Putamen (tissue), 1 donor: ENCODE measurements around the gene JMJD8.
"Not testable (repeated sequence)": the region's sequence is repeated elsewhere in the genome, so short reads cannot be mapped to it uniquely, and the experiment has no call there.

Experiments used
- DNase-seq: peaks from one replicate; pipeline ENCODE4 v3.0.0-alpha.2; 2016; ENCODE audit warnings: low spot score

Gene JMJD8

DNA sequence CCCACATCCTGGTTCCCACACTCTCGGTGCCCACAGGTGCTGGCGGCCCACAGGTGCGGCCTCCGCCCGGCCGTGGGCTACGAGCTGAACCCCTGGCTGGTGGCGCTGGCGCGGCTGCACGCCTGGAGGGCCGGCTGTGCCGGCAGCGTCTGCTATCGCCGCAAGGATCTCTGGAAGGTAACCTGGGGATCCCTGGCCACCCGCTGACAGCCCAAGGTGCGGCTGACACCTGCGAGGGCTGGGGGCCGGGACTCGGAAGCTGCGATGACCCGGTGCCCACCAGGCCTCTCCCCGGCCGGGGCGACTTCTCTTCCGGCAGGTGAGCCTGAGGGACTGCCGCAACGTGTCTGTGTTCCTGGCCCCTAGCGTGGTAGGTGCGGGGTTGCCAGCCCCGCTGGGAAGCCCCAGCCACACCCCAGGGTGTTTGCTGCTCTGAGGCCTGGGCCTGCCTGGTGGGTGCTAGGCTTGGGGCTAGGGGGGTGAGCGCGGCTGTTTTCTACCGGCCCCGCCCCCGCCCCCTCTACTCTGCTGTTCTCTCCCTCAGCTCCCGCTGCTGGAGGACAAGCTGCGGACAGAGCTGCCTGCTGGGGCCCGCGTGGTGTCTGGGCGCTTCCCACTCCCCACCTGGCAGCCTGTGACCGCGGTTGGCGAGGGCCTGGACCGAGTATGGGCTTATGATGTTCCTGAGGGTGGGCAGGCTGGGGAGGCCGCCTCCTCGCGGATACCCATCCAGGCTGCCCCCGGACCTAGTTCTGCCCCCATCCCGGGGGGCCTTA, 37.8 kb upstream of the JMJD8 start:
- DNase-seq = no peak

DNA sequence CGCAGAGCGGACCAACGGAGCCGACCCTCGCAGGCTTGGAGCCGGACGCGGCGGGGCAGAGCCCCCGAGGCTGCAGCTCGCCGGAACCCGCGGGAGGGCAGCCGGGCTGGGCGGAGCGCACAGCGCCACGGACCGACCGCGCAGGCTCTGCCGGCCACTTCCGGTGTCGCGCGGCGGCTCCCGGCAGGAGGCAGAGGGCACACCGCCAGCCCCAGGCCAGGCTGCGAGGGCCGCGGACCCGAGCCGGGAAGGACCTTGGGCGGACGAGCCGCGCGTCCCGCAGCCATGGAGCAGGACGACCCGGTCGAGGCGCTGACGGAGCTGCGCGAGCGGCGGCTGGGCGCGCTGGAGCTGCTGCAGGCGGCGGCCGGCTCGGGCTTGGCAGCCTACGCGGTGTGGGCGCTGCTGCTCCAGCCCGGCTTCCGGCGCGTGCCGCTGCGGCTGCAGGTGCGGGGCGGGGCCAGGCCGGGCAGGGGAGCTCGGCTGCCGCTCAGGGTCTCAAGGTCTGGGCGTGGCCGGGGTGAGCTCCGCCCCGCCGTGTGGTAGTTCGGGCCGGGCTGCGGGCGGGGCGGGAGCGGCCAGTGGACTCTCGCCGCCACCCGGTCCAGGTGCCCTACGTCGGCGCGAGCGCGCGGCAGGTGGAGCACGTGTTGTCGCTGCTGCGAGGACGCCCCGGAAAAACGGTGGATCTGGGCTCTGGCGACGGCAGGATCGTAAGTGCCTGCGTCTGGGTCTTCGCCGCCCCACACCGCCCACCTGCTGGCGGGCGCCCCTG, 37.0 kb upstream of the JMJD8 start, which contains the start of gene ANTKMT:
Gene ANTKMT, plus strand, starts transcription at position 157 of the 775 bp plus-strand sequence. Its CDS starts 129 bp downstream, at position 286.
- DNase-seq = no peak

DNA sequence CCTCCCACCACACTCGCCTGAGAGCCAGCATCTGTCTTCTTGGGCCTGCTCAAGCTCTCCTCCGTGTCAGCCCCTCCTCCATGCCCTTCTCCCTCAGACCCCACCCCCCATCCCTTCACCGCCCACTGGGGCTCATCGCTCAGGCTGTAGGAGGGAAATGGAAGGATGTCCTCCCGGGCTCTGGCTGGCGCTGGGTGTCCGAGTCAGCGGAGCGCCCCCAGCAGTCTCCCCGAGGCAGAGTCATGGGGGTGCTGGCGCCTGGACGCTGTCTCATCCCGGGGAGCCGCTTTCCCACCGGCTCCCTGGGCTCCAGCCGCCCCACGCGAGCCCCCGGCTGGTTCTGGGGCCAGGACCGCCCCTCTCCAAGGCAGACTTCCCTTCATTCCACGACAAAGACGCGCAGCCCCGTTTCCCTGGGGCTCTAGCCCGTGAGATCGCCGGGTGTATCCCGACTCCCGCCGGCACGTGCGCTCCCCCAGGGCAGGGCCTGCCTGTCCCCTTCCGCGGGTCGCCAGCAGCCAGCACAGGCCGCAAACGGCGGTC, 36.4 kb upstream of the JMJD8 start:
- DNase-seq = no peak

DNA sequence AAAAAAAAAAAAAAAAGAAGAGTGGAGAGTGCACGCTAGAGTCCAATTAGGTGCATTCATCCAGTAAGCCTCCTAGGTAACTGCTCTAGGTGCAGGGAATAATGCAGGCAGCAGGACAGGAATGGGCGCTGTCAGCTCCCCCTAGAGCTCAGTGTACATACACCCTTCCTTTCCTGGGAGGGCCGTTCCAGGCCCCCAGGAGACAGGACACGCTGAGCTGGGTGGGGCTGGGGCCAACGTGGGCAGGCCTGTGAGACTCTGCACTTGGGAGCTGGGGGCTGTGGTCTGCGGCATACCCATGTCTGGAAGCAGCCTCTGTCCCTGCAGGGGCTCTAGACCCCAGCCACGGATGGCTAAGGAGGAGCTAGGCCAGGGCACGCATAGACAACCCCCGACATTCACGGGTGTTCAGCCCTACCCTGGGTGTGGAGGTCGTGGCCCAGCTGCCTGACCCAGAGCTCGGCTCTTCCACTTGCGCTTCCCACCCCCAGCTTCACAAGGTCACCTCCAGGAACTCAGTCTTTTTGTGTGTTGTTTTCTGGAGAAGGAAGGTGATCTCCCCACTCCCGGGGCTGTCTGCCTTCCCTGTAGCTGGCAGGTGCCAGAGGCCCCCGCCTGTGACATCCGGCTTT, 35.8 kb upstream of the JMJD8 start:
- DNase-seq = no peak

- no peak for DNase-seq
These were observed 34.8 kb upstream of the JMJD8 start for GRCh38 chr16:718922-719321.

DNA sequence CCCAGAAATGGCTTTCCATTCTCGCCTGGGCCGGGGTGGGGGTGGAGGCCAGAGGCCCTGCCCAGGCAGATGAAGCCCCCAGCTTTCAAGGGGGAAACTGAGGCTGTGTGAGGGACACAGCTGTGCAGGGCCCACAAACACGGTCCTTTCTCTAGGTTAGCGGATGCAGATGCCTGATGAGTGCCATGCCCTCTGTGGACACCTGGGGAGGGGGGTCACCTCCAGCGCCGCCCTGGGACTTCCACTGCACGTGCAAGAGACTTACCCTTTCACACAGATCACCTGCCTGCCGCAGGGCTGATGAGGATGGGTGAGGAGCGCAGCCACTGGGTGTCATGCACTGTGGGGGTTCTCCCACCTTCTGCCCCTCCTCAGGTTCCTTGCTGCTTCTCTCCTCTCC, 34.3 kb upstream of the JMJD8 start:
- no peak for DNase-seq

DNA sequence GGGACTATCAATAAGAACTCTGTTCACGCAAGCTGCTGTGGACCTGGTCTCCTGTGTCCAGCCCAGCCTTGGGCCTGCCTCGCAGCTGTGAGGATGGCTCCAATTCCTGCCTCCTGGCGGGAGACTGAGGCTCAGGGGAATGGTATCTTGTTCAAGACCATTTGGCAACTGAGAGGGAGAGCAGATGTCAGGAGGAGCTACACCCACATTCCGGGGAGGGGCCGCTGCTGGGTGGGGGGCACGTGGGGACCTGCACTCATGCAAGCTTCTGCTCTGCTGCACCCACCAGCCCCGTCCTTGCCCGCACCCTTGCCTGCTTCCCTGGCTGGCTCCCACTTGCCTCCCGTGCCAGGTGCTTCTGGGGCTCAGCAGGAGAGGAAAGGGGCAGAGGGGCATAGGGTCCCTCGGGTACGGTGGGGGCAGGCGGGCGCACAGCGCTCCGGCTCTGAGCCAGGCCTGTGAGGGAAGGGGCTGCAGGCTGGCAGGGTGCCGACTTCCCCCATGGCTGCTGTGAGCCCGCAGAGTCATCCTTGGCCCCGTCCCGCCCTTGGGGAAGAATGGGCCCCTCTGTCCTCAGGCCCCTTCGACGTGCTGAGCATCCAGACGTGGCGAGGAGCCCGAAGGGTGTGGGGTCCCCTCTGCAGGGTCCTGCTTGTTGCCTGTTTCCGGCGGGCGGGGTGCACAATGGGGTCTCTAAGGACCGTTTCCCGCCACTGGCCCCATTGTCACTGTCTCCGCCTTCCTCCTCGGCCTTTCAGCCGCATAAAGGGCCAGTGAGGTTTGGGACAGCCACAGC, 33.5 kb upstream of the JMJD8 start:
- DNase-seq = no peak

GRCh38 chr16:716768-717325, 32.7 kb upstream of the JMJD8 start:
- no peak for DNase-seq

DNA sequence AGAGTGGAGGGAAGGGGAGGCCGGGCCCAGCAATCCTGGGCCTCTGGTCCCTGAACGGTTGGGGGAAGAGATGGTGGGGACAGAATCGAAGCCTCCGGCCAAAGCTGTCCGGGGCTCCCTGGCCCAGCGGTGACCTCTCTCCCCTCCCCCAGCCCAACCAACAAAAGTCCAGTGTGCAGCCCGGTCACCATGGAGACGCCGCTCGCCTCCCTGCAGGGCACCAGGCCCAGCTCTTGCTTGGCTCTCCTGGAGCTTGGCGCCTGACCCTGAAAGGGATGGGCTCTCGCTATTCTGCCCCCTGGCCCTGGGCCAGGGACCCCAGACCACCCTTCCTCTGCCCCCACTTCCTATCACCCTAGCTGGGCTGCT, 32.0 kb upstream of the JMJD8 start:
- DNase-seq = peak; percentile 95

GRCh38 chr16:715477-716199, 31.5 kb upstream of the JMJD8 start:
- DNase-seq = no peak

GRCh38 chr16:714558-715476, 30.7 kb upstream of the JMJD8 start, which contains the start of gene METRN:
Gene METRN, plus strand, starts transcription at chr16:715118. Its CDS starts 172 bp downstream, at chr16:715290.
- DNase-seq = peak; percentile 89

DNA sequence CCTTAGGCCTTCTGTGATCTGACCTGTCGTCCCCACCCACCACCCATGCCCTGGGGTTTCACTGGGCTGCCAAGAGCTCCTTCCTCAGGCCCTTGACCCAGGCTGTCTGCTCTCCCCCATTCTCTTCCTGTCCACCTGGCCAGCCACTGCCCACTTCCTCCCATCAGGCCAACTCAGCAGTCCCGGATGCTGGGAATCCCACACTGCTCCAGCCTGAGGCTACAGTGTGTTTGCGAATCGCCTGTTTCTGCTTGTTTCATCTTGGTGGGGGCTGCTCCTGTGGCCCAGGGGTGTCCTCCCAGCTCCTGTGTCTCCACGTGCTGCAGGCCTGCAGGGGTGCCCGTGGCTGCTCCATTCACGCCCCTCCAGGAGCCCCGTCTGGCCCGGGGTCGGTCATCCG, 29.9 kb upstream of the JMJD8 start:
- no peak for DNase-seq

DNA sequence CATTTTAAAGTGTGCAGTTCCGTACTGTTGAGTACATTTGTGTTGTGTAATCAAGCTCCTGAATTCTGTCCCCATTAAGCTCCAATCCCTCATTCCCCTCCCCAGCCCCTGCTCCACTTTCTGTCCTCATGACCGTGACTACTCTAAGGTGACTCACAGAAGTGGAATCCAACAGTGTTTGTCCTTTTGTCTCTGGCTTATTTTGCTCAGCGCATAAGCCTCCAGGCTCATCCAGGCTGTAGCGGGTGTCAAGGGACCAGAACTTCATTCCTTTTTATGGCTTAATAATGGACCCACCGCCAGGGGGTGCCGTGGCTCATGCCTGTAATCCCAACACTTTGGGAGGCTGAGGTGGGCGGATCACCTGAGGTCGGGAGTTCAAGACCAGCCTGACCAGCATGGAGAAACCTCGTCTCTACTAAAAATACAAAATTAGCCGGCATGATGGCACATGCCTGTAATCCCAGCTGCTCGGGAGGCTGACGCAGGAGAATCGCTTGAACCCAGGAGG, 28.7 kb upstream of the JMJD8 start:
- DNase-seq = not testable (repeated sequence)

DNA sequence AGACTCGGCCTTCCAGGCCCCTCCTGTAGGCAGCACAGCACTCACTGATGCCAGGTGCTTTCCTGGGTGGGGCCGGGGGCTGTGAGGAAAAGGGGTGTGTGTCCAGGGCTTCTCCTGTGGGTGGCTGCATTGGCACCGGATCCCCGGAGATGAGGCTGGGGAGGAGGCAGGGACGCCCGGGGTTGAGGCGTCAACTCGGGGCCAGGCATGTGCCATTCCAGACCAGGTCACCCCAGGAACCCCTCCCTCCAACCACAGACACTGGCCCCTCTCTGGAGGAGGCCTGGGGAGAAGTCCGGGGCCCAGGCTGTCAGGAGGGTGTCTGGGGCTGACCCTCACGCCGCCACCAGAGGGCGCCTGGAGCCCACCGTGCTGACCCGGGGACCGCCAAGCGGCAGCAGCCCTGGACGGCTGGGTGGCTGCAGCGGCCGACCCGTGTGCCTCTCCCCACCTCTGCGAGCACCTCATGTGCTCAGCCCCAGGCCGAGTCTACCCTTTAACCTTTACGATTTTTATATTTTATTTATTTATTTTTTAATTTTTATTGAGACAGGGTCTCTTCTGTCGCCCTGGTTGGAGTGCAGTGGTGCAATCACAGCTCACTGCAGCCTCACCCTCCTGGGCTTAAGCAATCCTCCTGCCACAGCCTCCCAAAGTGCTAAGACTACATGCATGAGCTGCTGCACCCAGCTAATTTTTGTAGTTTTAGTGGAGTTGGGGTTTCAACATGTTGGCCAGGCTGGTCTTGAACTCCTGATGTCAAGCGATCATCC, 27.6 kb upstream of the JMJD8 start:
- DNase-seq = no peak

DNA sequence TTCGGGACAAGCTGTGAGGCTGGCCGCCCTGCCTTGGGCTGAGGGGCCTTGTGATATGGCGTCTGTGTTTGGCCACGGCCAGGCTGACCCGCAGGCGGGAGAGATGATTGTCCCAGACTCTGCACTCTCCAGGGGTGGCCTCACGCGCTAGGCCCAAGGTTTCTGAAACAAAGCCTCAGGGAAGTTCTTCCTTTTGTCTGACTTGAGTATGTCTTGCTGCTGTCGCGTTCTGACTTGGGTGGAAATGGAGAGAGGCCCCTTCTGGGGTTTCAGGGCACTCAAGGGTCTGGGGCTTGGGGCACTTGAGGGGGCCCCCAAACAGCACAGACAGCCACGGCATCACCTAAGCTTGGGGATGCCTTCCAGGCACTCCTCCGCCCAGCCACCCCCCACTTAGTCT, 26.9 kb upstream of the JMJD8 start:
- no peak for DNase-seq

DNA sequence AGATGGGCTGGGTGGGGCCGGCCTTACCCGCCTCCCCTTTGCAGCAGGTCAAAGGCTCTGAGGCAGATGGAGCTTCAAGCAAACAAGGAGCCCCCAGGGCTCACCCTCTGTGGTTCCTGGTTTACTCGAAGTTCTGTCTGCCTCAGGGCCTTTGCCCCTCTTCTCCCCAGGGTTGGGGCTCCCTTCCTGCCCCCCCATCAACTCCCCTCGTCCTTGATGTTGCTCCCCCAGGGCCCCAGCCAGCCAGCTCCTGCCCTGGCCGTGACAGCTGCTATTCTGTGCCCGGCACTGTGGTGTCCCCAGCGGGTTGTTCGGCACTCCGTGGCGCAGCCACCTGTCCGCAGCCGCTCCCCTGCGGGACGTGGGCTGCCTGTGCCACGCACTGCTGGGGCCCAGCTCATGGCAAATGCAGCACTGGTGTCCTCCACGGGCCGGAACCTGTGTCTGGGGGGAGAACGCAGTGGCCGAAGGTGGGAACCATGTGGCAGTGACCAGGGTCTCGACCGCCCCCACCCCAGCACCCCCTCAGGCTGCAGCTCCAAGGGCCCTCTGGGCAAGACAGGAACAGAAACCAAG, 26.5 kb upstream of the JMJD8 start:
- no peak for DNase-seq

- DNase-seq = no peak
These were observed 25.7 kb upstream of the JMJD8 start for GRCh38 chr16:709566-710499.
